A172 (cell line): ENCODE measurements around the gene ADCY2. TPM values are rescaled to one million over a fixed set of nuclear protein-coding genes. Genes with fewer than 3 reads are reported as not detected.

ENCODE experiments used
- DNase-seq: peaks from one replicate; pipeline ENCODE4 v3.0.0-alpha.2; 2015; ENCODE audit warnings: low spot score
- total RNA-seq: library from RNA; depleted of rRNA; stranded (reverse); fragments of >200 nt; shearing (Covaris generic); gene quantifications from 2 replicates; pipeline ENCODE4 v1.2.3, GENCODE V29; 2014; rRNA removed

The ADCY2 gene
- total RNA-seq: 0.10 and 1.2 TPM in 2 replicates

- DNase-seq: no peak
Observed at GRCh38 chr5:7395947-7396712, at the start of gene ADCY2. Gene ADCY2, plus strand, starts transcription at chr5:7396138. Its CDS starts 159 bp downstream, at chr5:7396297.

GRCh38 chr5:7347377-7347776 is 48.6 kb upstream of the ADCY2 start:
- no peak for DNase-seq

GRCh38 chr5:7348168-7348854 is 47.6 kb upstream of the ADCY2 start:
- no peak for DNase-seq

- no peak for DNase-seq
Observed at GRCh38 chr5:7361593-7361992, 34.3 kb upstream of the ADCY2 start.

- DNase-seq: no peak
Observed at GRCh38 chr5:7363067-7363677, 32.8 kb upstream of the ADCY2 start.

GRCh38 chr5:7364226-7364875 is 31.6 kb upstream of the ADCY2 start:
- no peak for DNase-seq

GRCh38 chr5:7367780-7368179 is 28.2 kb upstream of the ADCY2 start:
- DNase-seq: no peak

- no peak for DNase-seq
Observed at GRCh38 chr5:7372399-7372798, 23.5 kb upstream of the ADCY2 start.

GRCh38 chr5:7374186-7374585 is 21.8 kb upstream of the ADCY2 start:
- DNase-seq: no peak

GRCh38 chr5:7375457-7375856 is 20.5 kb upstream of the ADCY2 start:
- DNase-seq: no peak

GRCh38 chr5:7376871-7377270 is 19.1 kb upstream of the ADCY2 start:
- DNase-seq: no peak

GRCh38 chr5:7377761-7378160 is 18.2 kb upstream of the ADCY2 start:
- DNase-seq: no peak

GRCh38 chr5:7382588-7382987 is 13.3 kb upstream of the ADCY2 start:
- no peak for DNase-seq

- DNase-seq: no peak
Observed at GRCh38 chr5:7385681-7386080, 10.3 kb upstream of the ADCY2 start.

GRCh38 chr5:7388553-7388952 is 7.4 kb upstream of the ADCY2 start:
- DNase-seq: no peak

GRCh38 chr5:7391215-7391614 is 4.7 kb upstream of the ADCY2 start:
- no peak for DNase-seq

GRCh38 chr5:7391814-7392692 is 3.9 kb upstream of the ADCY2 start:
- peak; percentile 11 for DNase-seq

- no peak for DNase-seq
Observed at GRCh38 chr5:7392693-7393024, 3.3 kb upstream of the ADCY2 start.

- DNase-seq: no peak
Observed at GRCh38 chr5:7393921-7394799, 1.8 kb upstream of the ADCY2 start.

- no peak for DNase-seq
Observed at GRCh38 chr5:7394889-7395431, 978 bp upstream of the ADCY2 start.
